Smooth muscle cell (in vitro differentiated cells): Measurements from ENCODE around the gene KRTAP4-6. TPM values are rescaled to one million over a fixed set of nuclear protein-coding genes. Genes with fewer than 3 reads are reported as not detected.
A peak's percentile ranks its signal among the peaks of the same experiment; 100 is the strongest.
"Not testable (repeated sequence)": the region's sequence is repeated elsewhere in the genome, so short reads cannot be mapped to it uniquely, and the experiment has no call there.

Experiments
- DNase-seq: peaks from one replicate; lab custom pipeline; 2025; ENCODE audit not compliant: unreplicated experiment; lab: John Stamatoyannopoulos, UW
- H2AFZ ChIP-seq: fragments of 200-600 bp; sonication (generic); 2 replicates; pipeline ENCODE4 v1.6.0; 2016; ENCODE audit warnings: antibody characterized with exemption, low read depth, mild to moderate bottlenecking
- H3F3A ChIP-seq: fragments of 200-600 bp; sonication (generic); 2 replicates; pipeline ENCODE4 v1.6.0; 2017; ENCODE audit warnings: antibody characterized with exemption, low read depth
- H3K27ac ChIP-seq: fragments of 200-600 bp; sonication (generic); 2 replicates; pipeline ENCODE4 v1.5.1; 2016; ENCODE audit warnings: low read depth, mild to moderate bottlenecking
- H3K27me3 ChIP-seq: fragments of 200-600 bp; sonication (generic); 2 replicates; pipeline ENCODE4 v1.6.1; 2016; ENCODE audit warnings: low read depth, mild to moderate bottlenecking
- H3K36me3 ChIP-seq: fragments of 200-600 bp; sonication (generic); 2 replicates; pipeline ENCODE4 v1.5.1; 2016; ENCODE audit warnings: low read depth
- H3K4me1 ChIP-seq: fragments of 200-600 bp; sonication (generic); 2 replicates; pipeline ENCODE4 v1.5.1; 2016; ENCODE audit warnings: low read depth
- H3K4me2 ChIP-seq: fragments of 200-600 bp; sonication (generic); 2 replicates; pipeline ENCODE4 v1.6.0; 2016; ENCODE audit warnings: mild to moderate bottlenecking
- H3K4me3 ChIP-seq: fragments of 200-600 bp; sonication (generic); 2 replicates; pipeline ENCODE4 v1.5.1; 2016; ENCODE audit warnings: mild to moderate bottlenecking
- H3K79me2 ChIP-seq: fragments of 200-600 bp; sonication (generic); 2 replicates; pipeline ENCODE4 v1.6.0; 2016; ENCODE audit warnings: low read depth, mild to moderate bottlenecking
- H3K9ac ChIP-seq: fragments of 200-600 bp; sonication (generic); 2 replicates; pipeline ENCODE4 v1.6.0; 2016; ENCODE audit warnings: low read depth
- H3K9me3 ChIP-seq: fragments of 200-600 bp; sonication (generic); replicated peaks from 2 replicates; pipeline ENCODE4 v1.5.1; 2016; ENCODE audit warnings: low read depth
- H4K20me1 ChIP-seq: fragments of 200-600 bp; sonication (generic); 2 replicates; pipeline ENCODE4 v1.6.0; 2016; ENCODE audit warnings: low read depth
- WGBS: methylation state at CpG from one replicate; pipeline ENCODE4 v1.1.7; 2016; ENCODE audit warnings: low lambda C conversion rate; 5-methylcytosine and 5-hydroxymethylcytosine counted together
- polyA plus RNA-seq: library from polyadenylated mRNA; unstranded; fragments of >200 nt; fragmentation: Nextera tagmentation; extraction: Ambion mirVana; gene quantifications from 2 replicates; pipeline ENCODE4 v1.2.1, GENCODE V29; 2016
- total RNA-seq: library from RNA; depleted of rRNA; stranded (reverse); fragments of >200 nt; gene quantifications from 2 replicates; pipeline ENCODE4 v1.2.3, GENCODE V29; 2014
- TF ChIP-seq, protein P1 (sequence below): fragments of 200-600 bp; sonication (generic); IDR thresholded peaks from 2 replicates; pipeline ENCODE4 v1.5.1; 2017; ENCODE audit warnings: borderline replicate concordance, mild to moderate bottlenecking, antibody characterized with exemption; ENCODE audit not compliant: insufficient read depth, poor library complexity, severe bottlenecking

KRTAP4-6 gene
- total and polyA plus RNA-seq, 2 experiments from 2014 or later: not detected

DNA sequence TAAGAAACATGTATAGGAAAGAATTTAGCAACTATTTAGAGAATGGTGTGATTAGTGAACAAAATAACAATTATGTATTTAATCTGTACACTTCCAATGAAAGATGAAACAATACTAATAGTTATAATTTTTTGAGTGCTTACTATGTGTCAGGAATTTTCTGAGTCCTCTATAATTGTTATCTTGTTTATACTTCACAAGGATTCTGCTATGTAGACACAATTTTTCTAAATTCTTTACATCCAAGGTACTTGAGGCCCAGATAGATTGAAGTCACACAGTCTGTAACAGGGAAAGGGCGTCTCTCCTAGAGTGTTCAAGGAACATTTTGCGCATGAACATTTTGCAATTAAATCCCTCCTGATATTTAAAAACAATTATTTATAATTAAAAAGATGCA is 15.3 kb downstream of the KRTAP4-6 start:
- TF ChIP-seq, protein P1, sequence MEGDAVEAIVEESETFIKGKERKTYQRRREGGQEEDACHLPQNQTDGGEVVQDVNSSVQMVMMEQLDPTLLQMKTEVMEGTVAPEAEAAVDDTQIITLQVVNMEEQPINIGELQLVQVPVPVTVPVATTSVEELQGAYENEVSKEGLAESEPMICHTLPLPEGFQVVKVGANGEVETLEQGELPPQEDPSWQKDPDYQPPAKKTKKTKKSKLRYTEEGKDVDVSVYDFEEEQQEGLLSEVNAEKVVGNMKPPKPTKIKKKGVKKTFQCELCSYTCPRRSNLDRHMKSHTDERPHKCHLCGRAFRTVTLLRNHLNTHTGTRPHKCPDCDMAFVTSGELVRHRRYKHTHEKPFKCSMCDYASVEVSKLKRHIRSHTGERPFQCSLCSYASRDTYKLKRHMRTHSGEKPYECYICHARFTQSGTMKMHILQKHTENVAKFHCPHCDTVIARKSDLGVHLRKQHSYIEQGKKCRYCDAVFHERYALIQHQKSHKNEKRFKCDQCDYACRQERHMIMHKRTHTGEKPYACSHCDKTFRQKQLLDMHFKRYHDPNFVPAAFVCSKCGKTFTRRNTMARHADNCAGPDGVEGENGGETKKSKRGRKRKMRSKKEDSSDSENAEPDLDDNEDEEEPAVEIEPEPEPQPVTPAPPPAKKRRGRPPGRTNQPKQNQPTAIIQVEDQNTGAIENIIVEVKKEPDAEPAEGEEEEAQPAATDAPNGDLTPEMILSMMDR: no peak
- WGBS: 94% methylated on average over 2 of the region's 2 CpGs
- H2AFZ ChIP-seq: no peak overlapping the region
- no peaks in the 10 kb centered on the region for H3K79me2 ChIP-seq
- H3K9ac ChIP-seq: no peak overlapping the region
- no peaks in the 10 kb centered on the region for H3K27me3 ChIP-seq
- H3K4me2 ChIP-seq: no peak overlapping the region
- no peak overlapping the region for H3K27ac ChIP-seq
- H3K4me1 ChIP-seq: no peaks in the 10 kb centered on the region
- no peak for DNase-seq
- H3K4me3 ChIP-seq: no peak overlapping the region
- H4K20me1 ChIP-seq: no peaks in the 10 kb centered on the region
- H3K9me3 ChIP-seq: no peaks in the 10 kb centered on the region
- H3K36me3 ChIP-seq: no peaks in the 10 kb centered on the region
- H3F3A ChIP-seq: no peaks in the 10 kb centered on the region

DNA sequence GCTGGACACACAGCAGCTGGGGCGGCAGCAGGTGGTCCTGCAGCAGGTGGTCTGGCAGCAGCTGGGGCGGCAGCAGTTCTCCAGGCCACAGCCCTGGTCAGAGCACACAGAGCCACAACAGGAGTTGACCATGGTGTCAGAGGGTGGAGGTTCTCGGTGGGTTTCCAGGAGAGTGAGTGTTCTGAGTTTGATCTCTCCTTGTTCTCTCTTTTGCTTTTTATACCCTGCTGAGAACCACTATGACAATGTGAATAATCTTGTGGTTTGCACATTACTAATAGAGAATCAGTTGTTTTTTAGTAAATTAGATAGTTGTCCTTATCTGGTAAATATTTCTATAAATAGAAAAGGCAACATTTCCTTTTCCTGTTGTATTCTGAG is 16.4 kb downstream of the KRTAP4-6 start, which contains the start of gene KRTAP4-12:
Gene KRTAP4-12 (minus strand): TSS at position 192 of the 381 bp plus-strand sequence. CDS start 60 bp downstream, at position 132.
- H3K27me3 ChIP-seq: not testable (repeated sequence)

DNA sequence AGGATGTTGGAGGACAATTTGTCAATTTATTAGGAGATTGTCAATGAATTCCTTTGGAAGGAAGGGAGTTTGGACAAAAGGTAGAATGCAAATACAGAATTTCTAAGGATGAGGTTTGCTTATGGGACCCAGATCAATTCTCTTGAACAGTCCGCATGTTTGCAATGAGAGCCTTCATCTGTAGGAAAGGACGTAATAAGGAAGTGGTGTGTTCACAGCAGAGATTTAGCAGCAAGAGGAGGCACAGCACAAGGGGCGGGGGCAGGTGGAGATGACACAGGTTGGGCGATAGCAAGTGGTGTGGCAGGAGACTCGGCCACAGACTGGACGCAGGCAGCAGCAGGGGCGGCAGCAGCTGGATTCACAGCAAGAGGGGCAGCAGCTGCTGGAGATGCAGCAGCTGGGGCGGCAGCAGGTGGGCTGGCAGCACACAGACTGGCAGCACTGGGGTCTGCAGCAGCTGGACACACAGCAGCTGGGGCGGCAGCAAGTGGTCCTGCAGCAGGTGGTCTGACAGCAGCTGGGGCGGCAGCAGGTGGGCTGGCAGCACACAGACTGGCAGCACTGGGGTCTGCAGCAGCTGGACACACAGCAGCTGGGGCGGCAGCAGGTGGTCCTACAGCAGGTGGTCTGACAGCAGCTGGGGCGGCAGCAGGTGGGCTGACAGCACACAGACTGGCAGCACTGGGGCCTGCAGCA is 16.9 kb downstream of the KRTAP4-6 start:
- not testable (repeated sequence) for H3K36me3 ChIP-seq, DNase-seq, H4K20me1 ChIP-seq, H3K27me3 ChIP-seq, H3K27ac ChIP-seq, H3F3A ChIP-seq, H3K9me3 ChIP-seq, H3K4me3 ChIP-seq, H3K4me1 ChIP-seq, H3K9ac ChIP-seq, H3K4me2 ChIP-seq, H2AFZ ChIP-seq, H3K79me2 ChIP-seq
- WGBS: 95% methylated on average over 12 of the region's 12 CpGs

More for the DNA sequence above, 16.4 kb downstream of the KRTAP4-6 start, which contains the start of gene KRTAP4-12:
- not testable (repeated sequence) for H3F3A ChIP-seq, H4K20me1 ChIP-seq, DNase-seq, H3K4me2 ChIP-seq, H3K27ac ChIP-seq, H3K9me3 ChIP-seq, H3K4me3 ChIP-seq, H3K79me2 ChIP-seq, H3K9ac ChIP-seq, H3K36me3 ChIP-seq, H3K4me1 ChIP-seq, H2AFZ ChIP-seq
- WGBS: 87% methylated on average over 3 of the region's 3 CpGs

DNA sequence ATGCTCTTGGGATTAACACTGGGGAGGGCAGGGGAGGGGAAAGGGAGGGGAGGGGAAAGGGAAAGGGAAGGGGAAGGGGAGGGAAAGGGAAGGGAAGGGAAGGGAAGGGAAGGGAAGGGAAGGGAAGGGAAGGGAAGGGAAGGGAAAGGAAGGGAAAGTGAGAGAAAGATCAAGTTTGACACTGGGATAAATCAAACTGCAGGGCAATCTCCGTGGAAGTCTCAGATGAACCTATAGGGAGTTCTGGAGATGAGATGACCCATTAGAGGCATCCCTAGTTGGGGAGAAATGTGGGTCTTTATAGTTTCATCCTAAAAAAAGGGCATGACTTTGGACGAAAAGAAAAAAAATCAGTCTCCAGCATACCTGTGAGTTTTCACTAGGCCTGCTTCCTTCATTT is 18.6 kb downstream of the KRTAP4-6 start:
- TF ChIP-seq, protein P1: no peak
- no peaks in the 10 kb centered on the region for H3K27me3 ChIP-seq
- H3K4me3 ChIP-seq: no peak overlapping the region
- no peaks in the 10 kb centered on the region for H3K4me1 ChIP-seq
- H3K9me3 ChIP-seq: no peaks in the 10 kb centered on the region
- no peak overlapping the region for H3K27ac ChIP-seq
- H3K79me2 ChIP-seq: no peaks in the 10 kb centered on the region
- no peaks in the 10 kb centered on the region for H3K36me3 ChIP-seq
- H4K20me1 ChIP-seq: no peaks in the 10 kb centered on the region
- no peak overlapping the region for H3K4me2 ChIP-seq
- H3F3A ChIP-seq: no peaks in the 10 kb centered on the region
- no peak for DNase-seq
- H2AFZ ChIP-seq: no peak overlapping the region
- WGBS: 94% methylated on average over 2 of the region's 2 CpGs
- no peak overlapping the region for H3K9ac ChIP-seq

DNA sequence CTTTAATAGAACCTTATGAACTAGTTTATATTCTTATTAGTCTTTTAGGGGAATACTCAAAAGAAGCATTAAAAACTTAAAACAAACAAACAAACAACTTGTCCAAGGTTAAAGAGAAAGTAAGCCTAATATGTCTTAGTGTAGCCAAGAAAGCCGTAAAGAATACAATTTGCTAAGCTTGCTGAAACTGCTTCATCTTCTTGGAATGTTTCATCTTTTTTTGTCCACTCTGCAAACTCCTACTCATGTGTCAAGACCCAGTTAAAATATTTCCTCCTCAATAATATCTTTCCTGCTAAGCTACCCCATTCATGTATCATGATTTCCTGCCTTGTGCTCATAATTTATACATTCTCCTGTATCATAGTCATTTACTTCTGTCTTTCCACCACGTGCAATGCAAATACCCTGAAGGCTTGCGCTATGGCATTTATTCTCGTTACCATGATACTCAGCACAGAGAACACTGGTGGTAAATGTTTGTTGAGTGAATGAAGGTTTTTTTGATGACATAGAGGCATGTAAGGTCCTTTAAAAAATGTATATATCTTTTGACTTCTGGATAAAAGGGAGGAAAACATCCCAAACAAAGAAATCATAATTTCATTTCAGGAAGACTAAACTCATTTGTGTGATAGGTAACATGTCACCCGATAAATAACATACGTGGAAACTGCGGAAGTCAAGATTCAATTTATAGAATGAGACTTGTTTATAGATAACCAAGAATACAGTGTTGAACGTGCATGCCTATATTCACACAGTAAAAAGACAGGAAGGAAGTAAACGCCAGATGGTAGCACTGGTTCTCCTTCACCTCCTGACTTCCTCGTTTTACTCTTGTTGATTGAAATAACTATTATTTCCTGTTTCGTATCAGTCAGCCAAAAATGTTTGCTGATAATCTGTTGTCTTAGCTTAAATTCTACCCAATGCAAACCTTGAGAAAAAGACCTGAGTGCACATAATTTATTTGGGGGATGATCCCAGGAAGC is 20.4 kb downstream of the KRTAP4-6 start:
- H3K4me2 ChIP-seq: peak overlapping the region; percentile 9
- H3F3A ChIP-seq, H3K4me3 ChIP-seq, H3K27me3 ChIP-seq, H3K4me1 ChIP-seq, H3K36me3 ChIP-seq, H3K27ac ChIP-seq, H3K9me3 ChIP-seq, H2AFZ ChIP-seq, H3K79me2 ChIP-seq, H3K9ac ChIP-seq, DNase-seq, H4K20me1 ChIP-seq: not testable (repeated sequence)
- WGBS: 75% methylated on average over 11 of the region's 11 CpGs
